Measurements from ENCODE around the gene ALDH3A2.
"Not testable (repeated sequence)": the region's sequence is repeated elsewhere in the genome, so short reads cannot be mapped to it uniquely, and the experiment has no call there.

Gene ALDH3A2

DNA sequence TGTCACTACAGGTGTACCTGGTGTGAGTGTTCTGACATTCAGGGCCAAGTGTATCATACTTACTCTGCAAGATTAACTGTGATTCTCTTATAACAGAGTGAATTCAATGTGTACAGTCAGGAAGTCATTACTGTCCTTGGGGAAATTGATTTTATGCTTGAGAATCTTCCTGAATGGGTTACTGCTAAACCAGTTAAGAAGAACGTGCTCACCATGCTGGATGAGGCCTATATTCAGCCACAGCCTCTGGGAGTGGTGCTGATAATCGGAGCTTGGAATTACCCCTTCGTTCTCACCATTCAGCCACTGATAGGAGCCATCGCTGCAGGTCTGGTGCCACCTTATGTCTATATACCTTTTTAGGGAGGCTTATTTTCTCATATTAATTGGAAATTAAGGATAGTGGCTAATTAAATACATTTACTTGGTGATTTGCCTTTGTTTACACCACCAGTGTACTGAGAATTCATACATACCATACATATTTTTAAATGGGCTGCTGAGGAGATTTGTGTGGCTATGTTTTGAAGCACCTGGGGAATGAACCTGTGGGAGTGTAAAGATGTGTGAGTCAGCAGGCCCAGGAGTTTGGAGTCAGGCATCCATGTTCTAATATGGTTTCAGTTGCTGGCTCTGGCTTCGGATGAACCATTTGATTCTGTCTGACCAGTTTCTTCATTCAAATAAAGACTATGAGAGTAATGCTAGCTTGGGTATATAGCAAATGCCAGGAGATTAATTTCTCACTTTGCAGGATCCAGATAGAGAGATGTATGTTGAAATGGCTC, 3.1 kb downstream of the ALDH3A2 start:
- DNase-seq = no peak

DNA sequence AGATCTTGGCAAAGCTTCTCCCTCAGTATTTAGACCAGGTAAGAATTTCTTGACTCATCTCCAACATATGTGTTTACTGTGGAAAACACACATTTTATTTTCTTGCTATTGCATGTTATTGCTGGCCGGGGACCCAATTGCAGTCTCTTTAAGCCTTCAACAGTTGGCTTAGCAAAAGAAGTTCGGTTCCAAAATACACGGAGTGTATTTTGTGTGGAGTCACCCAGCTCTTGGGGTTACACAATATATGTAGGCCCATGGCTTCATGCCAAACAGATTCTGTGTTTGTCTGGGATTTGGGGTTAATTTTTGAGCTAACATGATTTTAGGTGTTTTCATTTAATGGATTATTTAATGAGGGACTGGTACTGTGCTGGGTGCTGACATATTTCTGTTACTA, 4.0 kb downstream of the ALDH3A2 start:
- no peak for DNase-seq

DNA sequence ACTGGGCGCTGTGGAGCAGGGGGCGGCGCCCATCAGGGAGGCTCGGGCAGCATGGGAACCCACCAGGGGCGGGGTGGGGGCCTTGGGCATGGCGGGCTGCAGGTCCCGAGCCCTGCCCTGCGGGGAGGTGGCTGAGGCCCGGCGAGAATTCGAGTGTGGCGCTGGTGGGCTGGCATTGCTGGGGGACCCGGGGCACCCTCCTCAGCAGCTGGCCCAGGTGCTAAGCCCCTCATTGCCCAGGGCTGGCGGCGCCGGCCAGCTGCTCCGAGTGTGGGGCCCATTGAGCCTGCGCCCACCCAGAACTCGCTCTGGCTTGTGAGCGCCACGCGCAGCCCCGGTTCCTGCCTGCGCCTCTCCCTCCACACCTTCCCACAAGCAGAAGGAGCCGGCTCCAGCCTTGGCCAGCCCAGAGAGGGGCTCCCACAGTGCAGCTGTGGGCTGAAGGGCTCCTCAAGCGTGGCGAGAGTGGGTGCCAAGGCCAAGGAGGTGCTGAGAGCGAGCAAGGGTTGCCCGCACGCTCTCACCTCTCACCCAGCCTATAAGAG, 5.9 kb downstream of the ALDH3A2 start:
- DNase-seq = no peak

DNA sequence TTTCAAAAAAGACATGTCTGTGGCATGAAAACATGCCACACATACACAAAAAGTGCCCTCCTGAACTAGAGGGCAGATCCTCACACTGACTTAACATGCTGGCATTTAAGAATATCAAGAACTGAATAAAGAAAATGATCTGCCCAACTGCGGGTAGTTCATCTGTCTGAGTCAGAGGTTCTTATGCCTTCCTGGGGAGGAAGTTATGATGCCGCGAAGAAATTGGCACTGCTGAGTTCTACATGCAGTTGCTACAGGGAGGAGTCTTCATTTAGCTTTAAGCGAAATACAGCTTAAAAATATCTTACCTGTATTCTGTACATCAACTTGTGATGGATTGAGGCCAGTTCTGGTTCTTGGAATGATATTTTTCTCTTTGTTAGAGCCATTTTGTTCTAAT, 6.3 kb downstream of the ALDH3A2 start:
- no peak for DNase-seq

DNA sequence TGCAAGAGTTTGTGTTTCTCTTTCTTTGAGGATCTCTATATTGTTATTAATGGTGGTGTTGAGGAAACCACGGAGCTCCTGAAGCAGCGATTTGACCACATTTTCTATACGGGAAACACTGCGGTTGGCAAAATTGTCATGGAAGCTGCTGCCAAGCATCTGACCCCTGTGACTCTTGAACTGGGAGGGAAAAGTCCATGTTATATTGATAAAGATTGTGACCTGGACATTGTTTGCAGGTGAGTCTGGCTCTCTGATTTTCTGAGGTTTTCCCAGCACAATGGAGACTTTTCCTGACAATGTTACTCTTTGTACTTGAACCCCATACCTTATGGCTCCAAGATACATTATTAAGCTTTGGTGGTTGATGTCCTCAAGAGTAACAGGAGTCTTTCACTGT, 7.8 kb downstream of the ALDH3A2 start:
- no peak for DNase-seq

DNA sequence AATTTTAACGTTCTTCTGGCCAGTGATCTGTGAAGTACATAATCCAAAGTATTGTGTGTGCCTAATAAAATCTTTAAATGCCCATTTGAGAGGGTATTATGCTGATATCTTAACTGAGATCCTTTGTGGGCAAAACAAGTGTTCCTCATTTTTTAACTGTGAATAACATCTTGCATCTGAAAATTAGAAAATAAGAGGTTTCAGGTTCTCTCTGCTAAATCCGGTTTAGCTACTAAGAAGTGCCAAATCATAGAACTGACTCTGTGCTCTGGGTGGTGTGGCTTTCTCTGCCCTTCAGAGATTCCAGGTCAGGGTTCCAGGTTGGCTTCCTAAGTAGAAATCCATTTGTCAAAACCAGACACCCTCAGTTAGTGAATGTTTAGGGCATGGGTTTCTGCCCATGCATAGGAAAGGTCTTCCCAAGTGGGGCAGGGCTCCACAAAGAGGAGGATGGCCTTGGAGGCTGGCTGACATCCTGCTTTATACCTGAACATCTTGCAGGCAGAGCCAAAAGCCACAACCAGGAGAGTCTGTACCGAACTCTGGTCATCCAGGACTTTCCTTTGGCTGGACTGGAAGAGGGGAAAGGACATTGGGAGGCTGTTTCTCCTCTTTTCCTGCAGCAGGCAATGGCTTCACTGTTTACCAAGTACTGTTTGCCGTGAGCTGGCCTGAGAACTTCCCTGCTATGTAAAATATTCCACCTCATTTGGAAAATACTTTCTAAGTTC, 8.5 kb downstream of the ALDH3A2 start:
- DNase-seq = no peak

DNA sequence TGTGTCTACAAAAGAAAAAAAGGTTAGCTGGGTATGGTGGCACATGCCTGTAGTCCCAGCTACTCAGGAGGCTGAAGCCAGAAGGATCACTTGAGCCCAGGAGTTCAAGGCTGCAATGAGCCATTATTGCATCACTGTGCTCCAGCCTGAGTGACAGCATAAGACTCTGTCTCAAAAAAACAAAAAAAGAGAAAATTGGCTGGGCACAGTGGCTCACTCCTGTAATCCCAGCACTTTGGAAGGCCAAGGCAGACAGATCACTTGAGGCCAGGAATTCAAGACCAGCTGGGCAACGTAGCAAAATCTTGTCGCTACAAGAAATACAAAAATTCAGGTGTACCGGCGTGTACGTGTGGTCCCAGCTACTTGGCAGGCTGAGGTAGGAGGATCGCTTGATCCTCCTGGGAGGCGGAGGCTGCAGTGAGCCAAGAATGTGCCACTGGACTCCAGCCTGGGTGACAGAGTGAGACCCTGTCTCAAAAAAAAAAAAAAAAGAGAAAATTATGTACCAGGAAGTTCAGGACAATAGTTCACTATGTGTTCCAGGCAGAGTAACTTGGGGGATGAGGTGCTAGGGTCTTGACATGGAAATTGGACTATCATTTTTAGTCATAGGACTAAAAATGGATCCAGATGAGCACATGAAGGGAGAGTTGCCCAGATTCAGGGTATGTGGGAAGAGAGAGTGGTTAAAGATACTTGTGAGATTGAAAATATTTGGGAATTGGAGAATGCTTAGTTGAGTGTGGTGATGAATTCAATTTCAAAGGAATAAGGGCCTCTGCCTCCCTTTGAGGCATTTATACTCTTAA, 11.0 kb downstream of the ALDH3A2 start:
- DNase-seq = no peak

DNA sequence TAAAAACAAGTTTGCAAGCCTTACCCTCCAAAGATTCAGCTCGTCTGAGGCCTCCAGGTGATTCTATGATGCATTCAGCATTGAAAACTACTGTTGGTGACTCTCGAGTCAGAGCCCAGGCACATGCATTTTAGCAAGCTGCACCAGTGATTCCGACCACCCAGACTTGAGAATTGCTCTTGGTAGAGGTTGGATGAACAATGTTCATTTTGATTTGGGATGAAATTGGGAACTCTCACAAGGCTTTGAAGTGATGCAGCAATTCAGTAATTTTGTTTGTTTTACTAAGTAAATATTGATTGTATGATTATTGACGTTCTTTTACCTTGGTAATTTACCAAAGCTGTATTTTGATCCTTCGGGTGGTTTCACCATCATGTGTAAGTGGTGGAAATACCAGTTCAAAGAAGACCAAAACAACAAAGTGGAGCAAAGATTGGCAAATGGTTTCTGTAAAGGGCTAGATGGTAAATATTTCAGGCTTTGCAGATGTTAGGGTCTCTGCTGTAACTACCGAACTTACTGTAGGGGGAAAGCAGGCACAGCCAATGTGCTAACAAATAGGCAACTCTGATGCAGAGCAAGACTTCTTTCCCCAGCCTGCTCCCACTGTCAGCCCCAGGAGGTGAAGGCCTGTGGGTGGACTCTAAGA, 11.8 kb downstream of the ALDH3A2 start:
- DNase-seq = no peak

DNA sequence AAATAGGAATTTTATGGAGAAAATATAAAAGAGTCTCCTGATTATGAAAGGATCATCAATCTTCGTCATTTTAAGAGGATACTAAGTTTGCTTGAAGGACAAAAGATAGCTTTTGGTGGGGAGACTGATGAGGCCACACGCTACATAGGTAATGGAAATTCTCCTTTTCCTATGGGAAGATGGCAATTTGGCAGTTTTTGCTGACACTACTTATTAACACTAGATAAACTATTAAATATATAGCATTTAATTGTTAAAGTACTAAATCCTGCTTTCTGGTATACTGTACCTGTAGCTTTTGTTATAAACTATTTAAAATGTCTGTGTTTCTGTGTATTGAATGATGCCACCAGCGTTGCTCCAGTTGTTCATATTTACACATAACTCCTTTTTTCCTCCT, 12.6 kb downstream of the ALDH3A2 start:
- DNase-seq = no peak

DNA sequence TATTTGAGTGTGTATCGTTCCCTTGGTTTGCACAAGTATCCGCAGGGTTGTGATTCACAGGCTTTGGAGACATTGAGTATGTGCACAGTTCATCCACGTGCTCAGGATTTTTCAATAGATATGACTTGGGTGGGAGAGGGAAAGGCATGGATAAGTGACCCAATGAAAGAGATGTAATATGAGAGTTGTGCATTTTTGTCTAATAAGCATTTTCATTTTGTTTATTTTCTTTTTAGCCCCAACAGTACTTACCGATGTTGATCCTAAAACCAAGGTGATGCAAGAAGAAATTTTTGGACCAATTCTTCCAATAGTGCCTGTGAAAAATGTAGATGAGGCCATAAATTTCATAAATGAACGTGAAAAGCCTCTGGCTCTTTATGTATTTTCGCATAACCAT, 14.5 kb downstream of the ALDH3A2 start:
- no peak for DNase-seq

DNA sequence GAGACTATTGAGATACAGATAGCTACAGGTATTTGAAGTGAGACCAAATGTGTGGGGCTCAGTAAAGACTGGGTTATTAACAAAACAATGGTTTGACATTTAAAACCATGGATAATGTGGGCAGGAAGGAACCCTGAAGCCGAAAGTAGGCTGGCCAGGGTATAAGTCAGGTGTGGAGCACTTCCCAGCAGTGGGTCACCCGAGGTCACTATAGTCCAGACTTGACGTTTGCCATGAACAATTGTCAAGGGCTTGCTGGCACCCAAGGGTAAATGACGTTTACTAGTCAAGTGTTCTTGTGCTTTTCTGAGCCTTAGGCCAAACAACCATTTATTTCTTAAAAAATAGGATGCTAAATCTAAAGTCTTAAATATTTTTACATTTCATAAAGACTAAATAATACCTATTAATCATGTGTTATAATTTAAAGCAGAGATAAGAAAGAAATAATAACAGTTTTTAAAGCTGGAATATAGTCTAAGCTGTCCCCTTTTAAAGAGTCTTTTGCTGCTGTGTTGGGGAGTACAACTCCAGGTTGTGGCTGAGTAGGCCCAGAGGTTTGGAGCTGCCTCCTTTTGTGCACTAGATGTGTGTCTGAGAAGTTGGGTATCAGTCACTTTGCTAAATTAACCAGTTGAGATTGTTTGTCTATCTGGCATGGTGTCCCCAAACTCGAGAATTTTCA, 15.7 kb downstream of the ALDH3A2 start:
- DNase-seq = no peak

DNA sequence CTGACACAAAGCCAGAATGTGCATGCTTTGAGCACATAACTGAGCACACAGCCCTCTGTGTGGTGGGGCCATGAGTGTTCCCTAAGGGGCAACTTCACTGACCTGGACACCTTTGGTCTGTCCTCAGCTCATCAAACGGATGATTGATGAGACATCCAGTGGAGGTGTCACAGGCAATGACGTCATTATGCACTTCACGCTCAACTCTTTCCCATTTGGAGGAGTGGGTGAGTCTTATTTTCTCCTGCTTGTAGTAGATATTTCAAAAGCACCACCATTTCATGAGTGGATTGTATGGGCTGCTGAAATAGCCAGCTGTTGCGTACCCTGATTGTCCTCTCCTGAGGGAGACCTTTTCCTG, 16.2 kb downstream of the ALDH3A2 start:
- DNase-seq = no peak

DNA sequence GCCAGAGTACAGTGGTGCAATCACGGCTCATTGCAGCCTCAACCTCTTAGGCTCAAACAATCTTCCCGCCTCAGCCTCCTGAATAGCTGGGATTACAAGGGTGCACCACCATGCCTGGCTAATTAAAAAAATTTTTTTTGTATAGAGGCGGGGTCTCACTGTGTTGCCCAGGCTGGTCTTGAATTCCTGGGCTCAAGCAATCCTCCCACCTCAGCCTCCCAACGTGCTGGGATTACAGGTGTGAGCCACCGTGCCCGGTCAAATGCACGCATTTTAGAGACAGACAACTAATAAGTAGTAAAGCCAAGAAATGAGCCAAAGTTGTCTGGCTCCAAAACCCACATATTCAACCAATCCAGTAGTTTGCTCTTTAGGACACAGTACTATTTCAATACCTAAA, 21.1 kb downstream of the ALDH3A2 start:
- DNase-seq = not testable (repeated sequence)

DNA sequence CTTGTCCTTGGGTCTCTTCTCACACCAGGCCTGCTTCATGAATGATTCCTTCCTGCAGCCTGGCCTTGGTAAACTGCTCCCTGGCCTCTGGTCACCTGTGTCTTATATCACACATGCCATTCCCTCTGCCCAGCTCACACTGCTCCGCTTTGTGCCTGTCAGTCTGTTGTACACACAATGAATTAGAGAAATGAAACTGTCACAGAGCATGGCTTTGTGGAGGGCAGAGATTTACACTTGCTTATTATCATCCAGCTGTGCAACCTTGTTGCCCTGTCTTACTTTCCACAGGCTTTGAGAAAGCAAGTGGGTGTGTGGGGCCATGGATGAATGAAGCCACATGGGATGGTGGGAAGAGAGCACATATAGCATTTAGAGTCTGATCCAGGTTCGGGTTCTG, 22.4 kb downstream of the ALDH3A2 start:
- no peak for DNase-seq

DNA sequence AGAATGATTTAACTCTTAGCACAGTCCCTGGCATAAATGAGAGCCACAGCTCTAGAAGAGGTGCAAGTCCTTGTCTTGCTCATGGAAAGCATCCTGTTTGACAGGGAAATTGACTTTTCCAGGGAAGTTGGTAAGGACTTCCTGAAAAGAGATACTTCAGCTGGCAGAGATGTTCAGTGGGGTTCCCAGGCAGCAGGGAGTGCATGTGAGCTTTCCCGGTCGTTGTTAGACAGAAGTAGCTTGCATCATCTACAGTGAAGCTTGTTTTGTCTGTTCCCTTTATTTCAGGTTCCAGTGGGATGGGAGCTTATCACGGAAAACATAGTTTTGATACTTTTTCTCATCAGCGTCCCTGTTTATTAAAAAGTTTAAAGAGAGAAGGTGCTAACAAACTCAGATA, 22.9 kb downstream of the ALDH3A2 start:
- DNase-seq = no peak

DNA sequence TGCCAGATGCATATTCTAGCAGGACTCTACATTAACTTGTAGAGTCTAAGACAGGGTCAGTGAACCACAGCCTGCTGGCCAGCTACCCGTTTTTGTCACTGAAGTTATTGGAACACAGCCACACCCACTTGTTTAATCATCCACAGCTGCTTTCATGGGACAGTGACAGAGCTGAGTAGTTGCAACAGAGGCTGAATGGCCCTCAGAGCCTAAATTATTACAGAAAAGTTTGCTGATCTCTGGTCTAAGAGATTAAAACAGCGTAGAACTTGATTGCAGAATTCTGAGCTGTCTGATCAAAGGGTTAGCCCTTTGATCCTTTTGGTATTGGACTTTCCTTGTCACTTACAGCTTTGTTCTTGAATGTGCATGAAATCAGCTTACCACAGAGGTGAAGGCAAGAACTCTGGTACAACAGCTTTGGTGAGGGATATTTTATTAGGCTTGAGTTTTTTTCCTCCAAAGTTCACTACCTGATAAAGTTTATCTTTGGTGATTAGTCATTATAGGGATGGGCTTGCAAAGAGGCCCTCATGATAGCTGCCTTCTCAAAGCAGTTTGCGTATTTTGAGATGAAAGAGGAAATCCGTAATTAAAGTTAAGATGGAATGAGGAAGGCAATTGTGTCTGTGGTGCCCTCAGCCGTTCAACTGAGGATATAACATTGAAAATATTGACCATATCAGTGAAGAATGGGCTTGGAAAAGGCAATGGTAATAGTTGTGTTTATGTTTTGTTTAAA, 23.6 kb downstream of the ALDH3A2 start:
- DNase-seq = no peak

DNA sequence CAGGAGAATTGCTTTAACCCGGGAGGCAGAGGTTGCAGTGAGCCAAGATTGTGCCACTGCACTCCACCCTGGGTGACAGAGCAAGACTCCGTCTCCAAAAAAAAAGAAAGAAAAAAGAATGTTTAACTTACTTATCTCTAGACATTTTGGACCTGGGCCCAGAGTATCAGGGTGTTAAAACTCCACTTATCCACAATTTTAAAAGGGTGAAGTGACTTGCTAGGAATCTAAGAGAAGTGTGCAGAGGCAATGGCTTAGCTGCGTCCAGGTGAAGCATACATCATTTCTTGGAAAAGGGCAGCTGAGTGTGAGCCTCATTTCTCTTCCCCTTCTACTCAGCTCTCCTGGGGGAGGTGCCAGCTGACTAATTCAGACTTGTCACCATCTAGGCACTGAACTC, 25.1 kb downstream of the ALDH3A2 start:
- DNase-seq = no peak

DNA sequence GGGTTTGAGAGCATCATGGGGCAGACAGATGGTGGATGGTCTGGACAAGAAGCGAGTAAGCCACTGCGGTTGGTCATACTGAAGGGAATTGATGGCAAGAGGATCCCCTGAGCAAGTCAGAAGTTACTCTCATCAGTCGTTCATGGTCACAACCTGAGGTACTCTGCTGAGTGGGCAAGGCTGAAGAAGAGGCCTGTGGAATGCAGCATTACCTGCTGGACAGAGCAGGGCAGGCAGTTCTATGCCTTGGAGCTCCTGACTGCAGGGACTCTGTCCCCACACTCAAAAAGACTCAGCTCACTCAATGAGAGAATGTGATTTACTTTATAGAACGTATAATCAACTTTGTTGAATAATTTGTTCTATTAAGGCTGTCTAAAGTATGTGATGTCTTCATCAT, 28.3 kb downstream of the ALDH3A2 start:
- DNase-seq = no peak

DNA sequence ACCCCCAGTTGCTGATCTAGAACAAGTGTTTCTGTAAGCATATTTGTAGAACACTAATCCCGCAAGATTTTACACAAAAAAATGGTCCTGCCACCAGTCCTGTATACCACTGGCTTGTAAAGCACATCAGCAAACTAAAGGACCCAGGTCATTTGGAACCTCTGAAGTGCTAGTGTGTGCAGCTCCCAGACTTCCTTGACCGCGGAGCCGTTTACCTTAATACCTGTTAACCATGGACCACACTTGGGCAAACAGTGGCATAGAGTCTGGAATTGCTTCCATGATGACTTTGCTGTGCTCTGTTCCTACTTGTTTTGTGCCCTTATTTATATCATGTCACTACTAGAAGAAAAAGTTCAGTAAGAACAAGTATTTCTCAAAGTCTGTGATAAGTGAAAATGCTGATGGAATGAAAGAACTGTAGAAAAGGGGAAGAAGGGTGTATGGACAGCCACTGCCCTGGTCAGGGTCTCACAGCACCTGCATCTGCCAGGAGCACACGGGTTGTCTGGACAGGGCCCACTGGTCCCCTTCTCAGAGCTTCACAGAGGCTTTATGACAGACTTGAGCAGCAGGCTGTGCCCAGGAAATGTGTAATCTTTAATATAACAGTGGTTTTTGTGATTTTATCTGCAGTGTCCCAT, 29.3 kb downstream of the ALDH3A2 start:
- DNase-seq = no peak

DNA sequence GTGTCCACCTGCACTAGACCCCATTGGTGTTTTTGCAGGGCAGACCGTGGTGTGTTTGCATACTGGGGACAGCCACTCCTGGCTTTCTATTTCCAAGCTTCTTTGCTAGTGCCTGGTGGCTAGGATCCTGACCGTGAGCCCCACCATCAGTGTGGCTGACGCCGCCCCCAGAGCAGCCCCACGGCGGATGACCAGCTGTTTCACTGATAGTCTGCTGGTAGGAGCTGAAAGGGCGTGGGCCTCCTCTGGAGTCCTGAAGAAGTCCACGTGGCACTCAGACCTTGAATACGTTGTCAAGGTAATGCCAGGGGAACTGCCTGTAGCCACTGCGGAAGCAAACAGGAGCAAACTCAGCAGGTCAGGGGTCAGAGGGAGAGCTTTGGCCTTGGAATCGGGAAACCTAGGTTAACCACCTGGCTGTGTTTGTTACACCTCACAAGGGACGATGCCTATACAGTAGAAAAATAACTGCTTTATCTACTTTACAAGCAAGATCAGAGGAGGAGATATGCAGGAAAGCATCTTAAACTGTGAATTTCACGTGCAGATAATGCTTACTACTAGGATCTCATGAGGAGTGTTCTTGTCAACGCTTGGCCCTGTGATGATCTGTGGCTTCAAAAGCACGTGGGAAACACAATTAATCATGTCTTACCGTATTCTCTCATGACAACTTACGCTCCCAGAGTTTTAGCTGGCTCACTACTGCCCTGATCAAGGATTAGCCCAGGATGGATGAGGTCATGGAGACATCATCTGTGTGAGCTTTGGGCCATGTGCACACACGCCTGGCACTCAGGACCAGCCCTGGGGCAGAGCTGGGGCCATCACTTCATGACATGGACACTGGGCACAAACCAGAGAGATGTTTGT, 30.3 kb downstream of the ALDH3A2 start:
- DNase-seq = no peak

Measured in activated gamma-delta T cell (primary cell).